GM18505 (cell line): ENCODE data around the gene GALNT11.
"Not testable (repeated sequence)": the region's sequence is repeated elsewhere in the genome, so short reads cannot be mapped to it uniquely, and the experiment has no call there.

Experiments used
- ATAC-seq: cut with Tn5 transposase; IDR thresholded peaks from one replicate; pipeline ENCODE4 v1.9.1; 2021; ENCODE audit not compliant: unreplicated experiment
- POLR2A ChIP-seq: IDR thresholded peaks from 4 replicates; pipeline ENCODE4 v1.6.1; 2011; ENCODE audit warnings: borderline replicate concordance; ENCODE audit not compliant: insufficient read depth, insufficient read length; ENCODE audit errors: extremely low read depth

The GALNT11 gene

GRCh38 chr7:152076324-152076821, 50.9 kb downstream of the GALNT11 start:
- ATAC-seq, result no peak
- TF ChIP-seq POLR2A, result no peak

GRCh38 chr7:152076940-152077933, 51.8 kb downstream of the GALNT11 start:
- no peak for TF ChIP-seq POLR2A
- no peak for ATAC-seq

GRCh38 chr7:152078025-152078424, 52.6 kb downstream of the GALNT11 start:
- TF ChIP-seq POLR2A, result no peak
- ATAC-seq, result no peak

GRCh38 chr7:152078786-152079185, 53.3 kb downstream of the GALNT11 start:
- TF ChIP-seq POLR2A, result no peak
- no peak for ATAC-seq

- TF ChIP-seq POLR2A, result no peak
- no peak for ATAC-seq
These were observed 55.6 kb downstream of the GALNT11 start for GRCh38 chr7:152081088-152081487.

- not testable (repeated sequence) for ATAC-seq
These were observed 56.7 kb downstream of the GALNT11 start for GRCh38 chr7:152082073-152082721.

- TF ChIP-seq POLR2A, result no peak
- ATAC-seq, result no peak
These were observed 59.7 kb downstream of the GALNT11 start for GRCh38 chr7:152085131-152085530.

- TF ChIP-seq POLR2A, result no peak
- no peak for ATAC-seq
These were observed 61.0 kb downstream of the GALNT11 start for GRCh38 chr7:152086513-152086912.

- no peak for TF ChIP-seq POLR2A
- ATAC-seq, result no peak
These were observed 63.7 kb downstream of the GALNT11 start for GRCh38 chr7:152089183-152089582.

GRCh38 chr7:152090747-152091146, 65.3 kb downstream of the GALNT11 start:
- no peak for ATAC-seq
- no peak for TF ChIP-seq POLR2A

GRCh38 chr7:152093717-152094116, 68.2 kb downstream of the GALNT11 start:
- ATAC-seq, result no peak
- no peak for TF ChIP-seq POLR2A

GRCh38 chr7:152095771-152096170, 70.3 kb downstream of the GALNT11 start:
- TF ChIP-seq POLR2A, result no peak
- ATAC-seq, result no peak

GRCh38 chr7:152097330-152097729, 71.9 kb downstream of the GALNT11 start:
- TF ChIP-seq POLR2A, result no peak
- no peak for ATAC-seq

- no peak for TF ChIP-seq POLR2A
These were observed 77.6 kb downstream of the GALNT11 start for GRCh38 chr7:152103066-152103465.

More at GRCh38 chr7:152103066-152103465, 77.6 kb downstream of the GALNT11 start:
- ATAC-seq, result no peak
